ENCODE data around the gene SHC2.
"Not testable (repeated sequence)": the region's sequence is repeated elsewhere in the genome, so short reads cannot be mapped to it uniquely, and the experiment has no call there.

SHC2 gene

GRCh38 chr19:447064-447426, 13.8 kb downstream of the SHC2 start:
- DNase-seq, result no peak

GRCh38 chr19:444677-445210, 16.1 kb downstream of the SHC2 start:
- DNase-seq, result no peak

GRCh38 chr19:443005-443404, 17.8 kb downstream of the SHC2 start:
- DNase-seq, result no peak

GRCh38 chr19:442085-442484, 18.7 kb downstream of the SHC2 start:
- DNase-seq, result no peak

GRCh38 chr19:441213-441836, 19.5 kb downstream of the SHC2 start:
- DNase-seq, result no peak

- DNase-seq, result no peak
Measured at GRCh38 chr19:440391-441212, 20.2 kb downstream of the SHC2 start.

- DNase-seq, result no peak
Measured at GRCh38 chr19:439167-439900, 21.5 kb downstream of the SHC2 start.

GRCh38 chr19:438416-438958, 22.3 kb downstream of the SHC2 start:
- no peak for DNase-seq

GRCh38 chr19:437041-437440, 23.8 kb downstream of the SHC2 start:
- no peak for DNase-seq

- no peak for DNase-seq
Measured at GRCh38 chr19:436413-436950, 24.4 kb downstream of the SHC2 start.

- no peak for DNase-seq
Measured at GRCh38 chr19:435707-436412, 25.0 kb downstream of the SHC2 start.

GRCh38 chr19:435056-435706, 25.7 kb downstream of the SHC2 start:
- DNase-seq, result no peak

- no peak for DNase-seq
Measured at GRCh38 chr19:434152-434960, 26.5 kb downstream of the SHC2 start.

- DNase-seq, result no peak
Measured at GRCh38 chr19:430701-431100, 30.1 kb downstream of the SHC2 start.

- no peak for DNase-seq
Measured at GRCh38 chr19:428149-428548, 32.7 kb downstream of the SHC2 start.

- DNase-seq, result not testable (repeated sequence)
Measured at GRCh38 chr19:427675-428074, 33.2 kb downstream of the SHC2 start.

- DNase-seq, result no peak
Measured at GRCh38 chr19:426725-427445, 33.9 kb downstream of the SHC2 start.

GRCh38 chr19:425056-425455, 35.8 kb downstream of the SHC2 start:
- no peak for DNase-seq

GRCh38 chr19:424546-424945, 36.3 kb downstream of the SHC2 start:
- DNase-seq, result no peak

Data from suppressor macrophage (primary cell).